Vagina (tissue), 2 donors: ENCODE results near the gene FRMPD4.

Source experiments
- POLR2A ChIP-seq, 2 donors: fragments of 450-650 bp; IDR thresholded peaks; one replicate each; pipeline ENCODE4 v1.6.1; 2017; ENCODE audit warnings: antibody characterized with exemption in 2 of 2, mild to moderate bottlenecking in 2 of 2, moderate library complexity in 2 of 2
- TF ChIP-seq, protein P1 (sequence below), 3 experiments: fragments of 450-650 bp in 2 of 3; fragments of 200-600 bp in 1 of 3; sonication (generic) in 1 of 3; IDR thresholded peaks; one replicate each; pipeline ENCODE4 v1.5.1; 2017 to 2019; ENCODE audit warnings: antibody characterized with exemption in 3 of 3, mild to moderate bottlenecking in 2 of 3, moderate library complexity in 2 of 3

- TF ChIP-seq, protein P1, sequence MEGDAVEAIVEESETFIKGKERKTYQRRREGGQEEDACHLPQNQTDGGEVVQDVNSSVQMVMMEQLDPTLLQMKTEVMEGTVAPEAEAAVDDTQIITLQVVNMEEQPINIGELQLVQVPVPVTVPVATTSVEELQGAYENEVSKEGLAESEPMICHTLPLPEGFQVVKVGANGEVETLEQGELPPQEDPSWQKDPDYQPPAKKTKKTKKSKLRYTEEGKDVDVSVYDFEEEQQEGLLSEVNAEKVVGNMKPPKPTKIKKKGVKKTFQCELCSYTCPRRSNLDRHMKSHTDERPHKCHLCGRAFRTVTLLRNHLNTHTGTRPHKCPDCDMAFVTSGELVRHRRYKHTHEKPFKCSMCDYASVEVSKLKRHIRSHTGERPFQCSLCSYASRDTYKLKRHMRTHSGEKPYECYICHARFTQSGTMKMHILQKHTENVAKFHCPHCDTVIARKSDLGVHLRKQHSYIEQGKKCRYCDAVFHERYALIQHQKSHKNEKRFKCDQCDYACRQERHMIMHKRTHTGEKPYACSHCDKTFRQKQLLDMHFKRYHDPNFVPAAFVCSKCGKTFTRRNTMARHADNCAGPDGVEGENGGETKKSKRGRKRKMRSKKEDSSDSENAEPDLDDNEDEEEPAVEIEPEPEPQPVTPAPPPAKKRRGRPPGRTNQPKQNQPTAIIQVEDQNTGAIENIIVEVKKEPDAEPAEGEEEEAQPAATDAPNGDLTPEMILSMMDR (IDR thresholded peaks at IDR 0.05): no peak
- TF ChIP-seq POLR2A (IDR thresholded peaks at IDR 0.05): no peak
Measured at GRCh38 chrX:12339921-12340320, 201.6 kb downstream of the FRMPD4 start.
